ENCODE data around the gene ATRX. TPM values are rescaled to one million over a fixed set of nuclear protein-coding genes. Genes with fewer than 3 reads are reported as not detected.

Gene ATRX
- total and polyA plus RNA-seq, 2 of the 8 experiments (the other 6 are each of a cell fraction or from before 2014, with no cell fraction given): 28.4 to 97.8 TPM

GRCh38 chrX:77597511-77597910 lies 188.5 kb downstream of the ATRX start (continued):
- no peak for TF ChIP-seq GTF2F1 (IDR thresholded peaks at IDR 0.05; ENCODE audit: borderline replicate concordance, low read depth, low read length)

Measured in H1 (cell line).